ENCODE measurements around the gene LY6G6F.
A peak's percentile ranks its signal among the peaks of the same experiment; 100 is the strongest.

The LY6G6F gene

DNA sequence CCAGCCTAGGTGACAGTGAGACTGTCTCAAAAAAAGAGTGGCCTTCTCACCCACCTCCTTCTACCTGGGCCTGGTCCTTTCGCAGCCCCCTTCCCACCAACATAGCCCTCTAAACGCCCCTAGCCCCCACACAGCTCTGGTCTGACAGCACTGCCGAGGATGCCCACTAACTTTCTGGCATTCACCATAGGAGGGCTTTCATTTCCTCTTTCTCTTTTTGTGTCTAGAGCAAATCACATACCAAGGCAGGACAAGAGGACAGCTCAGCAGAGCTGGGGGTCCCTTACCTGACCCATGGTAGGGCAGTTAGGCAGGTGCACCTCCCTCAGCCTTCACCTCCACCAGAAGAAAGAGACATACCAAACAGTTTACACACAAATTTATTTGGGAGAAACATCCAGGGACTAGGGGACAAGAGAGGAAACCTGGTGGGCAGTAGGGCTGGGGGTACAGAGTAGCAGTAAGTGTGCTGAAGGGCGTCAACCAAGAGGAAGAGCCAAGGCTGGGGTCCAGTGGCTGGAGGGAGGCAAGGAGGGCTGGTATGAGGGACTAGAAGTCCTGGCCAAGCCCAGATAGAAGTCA is 30.3 kb upstream of the LY6G6F start:
- DNase-seq = no peak

DNA sequence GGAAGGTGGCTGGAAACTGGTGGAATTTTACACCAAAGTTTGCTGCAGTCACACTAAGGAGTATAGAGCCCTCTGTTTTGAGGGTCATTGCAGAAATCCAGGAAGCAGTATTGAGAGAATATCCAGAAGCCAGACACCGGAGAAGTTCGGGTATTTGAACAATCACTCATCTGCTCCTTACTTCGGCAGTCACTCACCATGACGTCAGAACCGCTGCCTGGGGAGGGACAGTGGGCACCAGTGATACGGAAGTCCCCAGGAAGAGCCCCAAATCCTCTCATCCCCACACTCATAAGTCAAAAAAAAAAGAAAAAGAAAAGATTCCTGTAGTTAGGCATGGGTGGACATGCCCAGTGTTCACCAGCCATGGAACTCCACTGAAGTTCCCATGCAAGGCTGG is 29.8 kb upstream of the LY6G6F start:
- no peak for DNase-seq

DNA sequence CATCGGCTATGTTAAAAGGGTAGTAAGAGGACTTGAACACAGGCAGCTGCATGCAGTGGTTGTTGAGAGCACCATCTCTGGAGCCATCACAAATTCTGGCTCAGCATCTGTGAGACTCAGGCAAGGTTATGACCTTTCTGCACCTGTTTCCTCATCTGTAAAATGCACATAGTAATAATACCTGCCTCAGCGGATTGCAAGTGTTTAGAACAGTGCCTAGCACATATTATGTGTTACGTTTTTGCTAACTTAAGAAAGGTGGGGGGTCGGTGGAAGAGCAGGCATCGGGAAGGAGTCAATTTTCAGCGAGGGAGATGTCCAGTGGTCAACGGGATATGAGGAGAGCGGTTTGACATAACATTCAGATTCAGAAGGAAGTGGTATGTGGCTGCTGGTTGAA is 28.7 kb upstream of the LY6G6F start:
- DNase-seq = no peak

DNA sequence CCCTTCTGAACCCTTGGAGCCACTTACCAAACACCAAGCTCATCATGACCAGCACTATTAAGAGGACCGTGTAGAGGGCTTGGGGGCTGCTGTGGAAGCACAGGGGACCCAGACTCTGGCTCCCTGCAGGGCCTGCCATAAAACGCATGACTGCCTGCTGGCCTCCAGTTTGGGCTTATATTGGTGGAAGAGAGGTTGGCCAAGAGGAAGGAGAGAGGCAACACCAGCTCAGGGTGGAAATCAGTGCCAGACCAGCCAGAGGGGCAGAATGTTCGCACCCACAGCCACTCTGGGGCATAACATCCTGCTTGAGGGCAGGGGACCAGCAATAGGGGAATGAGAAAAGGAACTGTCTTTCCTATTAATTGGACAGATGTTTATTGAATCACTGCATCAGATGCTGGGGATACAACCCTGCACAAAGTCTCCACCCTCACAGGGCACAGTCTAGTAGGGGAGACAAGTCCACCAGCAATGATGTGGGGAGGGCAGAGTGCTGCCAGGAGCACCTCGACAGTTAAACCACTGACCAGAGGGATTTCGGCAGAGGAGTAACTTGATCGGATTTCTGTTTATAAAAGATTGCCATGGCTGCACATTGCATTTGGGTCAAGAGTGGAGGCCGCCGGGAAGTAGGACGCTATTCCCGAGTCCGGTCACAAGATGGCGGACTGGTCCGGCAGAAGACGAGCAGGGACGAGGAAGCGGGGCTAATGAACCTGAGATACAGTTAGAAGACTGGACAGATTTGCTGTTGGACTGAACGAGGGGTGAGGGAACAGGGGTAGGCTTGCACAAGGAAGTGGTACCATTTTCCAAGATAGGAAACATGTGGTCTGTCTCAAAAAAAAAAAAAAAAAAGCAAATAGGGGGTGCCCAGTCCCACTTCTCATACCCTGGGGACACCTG is 26.2 kb upstream of the LY6G6F start, which contains the start of gene LY6G5C:
Gene LY6G5C, minus strand, starts transcription at position 842 of the 909 bp plus-strand sequence. Its CDS starts 694 bp downstream, at position 148.
- peak in 46 of 51 donors; percentile 4 to 83 (median 60) for DNase-seq

DNA sequence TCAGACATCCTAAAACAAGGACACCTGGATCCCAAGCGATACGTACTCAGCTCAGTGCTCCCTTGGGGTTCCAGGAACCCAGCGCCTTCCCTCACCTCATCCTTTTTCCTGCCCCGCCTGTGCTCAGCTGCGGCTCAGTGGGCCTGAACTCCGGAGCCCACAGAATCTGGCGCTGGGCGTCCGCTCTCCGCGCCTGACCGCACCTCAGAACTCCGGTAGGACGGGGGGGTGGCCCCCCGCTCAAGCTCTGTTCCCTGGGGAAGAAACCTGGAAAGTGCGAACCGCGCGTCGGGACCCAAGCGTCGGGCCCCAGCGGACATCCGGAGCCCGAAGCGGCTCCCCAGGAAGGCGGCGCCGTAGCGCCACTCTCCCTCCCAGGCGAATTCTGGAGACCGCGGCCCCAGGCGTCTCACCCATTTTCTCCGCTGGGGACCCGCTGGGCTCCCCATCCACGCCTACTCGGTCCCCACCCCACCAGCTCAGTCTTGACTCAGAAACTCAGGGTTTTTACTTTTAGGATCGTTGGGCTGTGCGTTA is 25.5 kb upstream of the LY6G6F start:
- DNase-seq = peak in 21 of 51 donors; percentile 4 to 69 (median 26)

DNA sequence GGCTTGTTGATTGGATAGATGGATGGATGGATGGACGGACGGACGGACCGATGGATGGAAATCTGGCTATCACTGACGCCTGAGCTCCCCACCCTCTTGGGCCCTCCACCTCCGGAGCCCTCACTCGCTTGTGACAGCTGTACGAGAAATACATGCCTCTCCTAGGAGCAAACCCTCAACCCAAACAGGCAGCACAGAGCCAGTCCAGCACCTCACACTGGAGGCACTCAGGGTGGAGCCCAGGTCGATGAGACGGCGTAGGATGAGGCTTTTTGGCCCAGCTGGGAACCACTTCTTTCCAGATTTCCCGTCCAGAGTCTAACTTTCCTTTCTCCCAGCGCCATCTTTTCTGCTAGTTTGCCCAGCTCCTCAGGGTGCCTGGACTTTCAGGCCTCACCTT is 23.1 kb upstream of the LY6G6F start:
- no peak for DNase-seq

DNA sequence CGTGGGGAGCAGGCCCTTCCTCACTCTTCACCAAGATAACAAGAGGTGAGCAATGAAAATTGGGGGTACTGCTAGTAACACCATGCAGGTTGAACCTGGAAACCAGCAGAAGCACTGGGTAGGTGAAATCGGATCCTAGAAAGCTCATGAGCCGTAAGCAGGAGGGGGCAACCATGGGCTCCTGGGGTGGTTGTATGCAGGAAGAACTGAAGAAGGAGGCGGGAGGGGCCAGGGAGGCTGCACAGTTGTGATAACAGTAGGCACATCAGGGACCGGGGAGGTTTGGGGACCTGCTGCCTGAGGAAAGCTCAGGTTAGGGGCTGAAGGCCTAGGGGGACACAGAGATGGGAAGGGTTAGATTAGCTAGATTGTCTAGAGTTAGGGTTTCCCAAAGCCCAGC is 20.2 kb upstream of the LY6G6F start:
- DNase-seq = no peak

DNA sequence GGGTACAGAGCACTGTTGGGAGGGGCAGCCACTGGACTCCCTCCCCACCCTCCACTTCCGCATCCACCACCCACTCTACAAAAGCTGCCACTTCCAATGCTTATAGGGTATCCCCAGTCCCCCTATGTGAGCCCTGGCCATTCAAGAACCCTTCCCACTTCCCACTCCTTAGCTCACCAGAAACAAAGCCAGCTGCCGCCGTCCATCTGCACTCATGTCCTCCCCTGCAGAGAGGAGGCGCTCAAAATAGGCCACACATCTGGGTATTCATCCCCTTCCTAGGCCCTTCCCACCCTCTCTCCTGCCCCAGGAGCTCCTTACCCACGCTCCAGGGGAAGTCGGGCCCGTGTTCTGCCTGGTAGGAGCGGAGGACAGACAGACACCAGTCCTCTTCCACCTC is 19.3 kb upstream of the LY6G6F start:
- no peak for DNase-seq

DNA sequence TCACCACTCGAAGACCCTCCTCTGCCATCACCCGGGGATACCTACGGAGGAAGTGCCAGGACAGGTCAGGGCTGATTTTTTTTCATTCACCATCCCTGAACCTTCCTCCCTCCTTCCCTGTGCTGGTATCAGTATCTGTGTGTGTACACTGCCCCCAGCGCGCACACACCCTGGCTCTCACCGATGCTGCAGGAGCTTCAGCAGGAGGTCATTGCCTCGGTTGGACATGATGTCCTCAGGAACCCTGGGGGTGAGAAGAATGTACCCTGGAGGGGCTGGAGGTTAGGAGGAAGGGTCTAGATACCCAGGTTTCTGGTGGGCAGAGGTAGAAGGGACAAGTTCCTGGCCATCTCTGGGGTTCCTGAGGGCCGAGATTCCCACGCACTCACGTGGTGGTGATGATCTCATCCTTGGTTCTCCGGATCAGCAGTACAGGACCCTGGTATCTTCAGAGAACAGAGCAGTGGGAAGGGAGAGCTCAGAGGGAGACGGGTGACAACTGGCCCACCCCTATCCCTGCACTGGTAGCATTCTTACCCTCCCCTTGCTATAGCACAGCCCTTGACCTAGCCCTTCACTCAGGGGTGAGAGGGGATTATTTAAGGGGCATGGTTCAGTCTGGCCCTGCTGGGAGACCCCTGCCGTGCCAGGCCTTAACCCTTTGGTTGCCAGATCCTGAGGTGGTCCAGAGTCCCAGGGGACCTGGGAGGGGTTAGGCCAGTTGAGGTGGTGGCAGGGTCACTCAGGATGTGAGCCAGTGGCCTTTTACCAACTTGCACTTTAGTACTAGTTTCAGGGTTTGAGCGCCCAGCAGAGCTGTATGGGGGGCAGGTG is 18.6 kb upstream of the LY6G6F start:
- no peak for DNase-seq

DNA sequence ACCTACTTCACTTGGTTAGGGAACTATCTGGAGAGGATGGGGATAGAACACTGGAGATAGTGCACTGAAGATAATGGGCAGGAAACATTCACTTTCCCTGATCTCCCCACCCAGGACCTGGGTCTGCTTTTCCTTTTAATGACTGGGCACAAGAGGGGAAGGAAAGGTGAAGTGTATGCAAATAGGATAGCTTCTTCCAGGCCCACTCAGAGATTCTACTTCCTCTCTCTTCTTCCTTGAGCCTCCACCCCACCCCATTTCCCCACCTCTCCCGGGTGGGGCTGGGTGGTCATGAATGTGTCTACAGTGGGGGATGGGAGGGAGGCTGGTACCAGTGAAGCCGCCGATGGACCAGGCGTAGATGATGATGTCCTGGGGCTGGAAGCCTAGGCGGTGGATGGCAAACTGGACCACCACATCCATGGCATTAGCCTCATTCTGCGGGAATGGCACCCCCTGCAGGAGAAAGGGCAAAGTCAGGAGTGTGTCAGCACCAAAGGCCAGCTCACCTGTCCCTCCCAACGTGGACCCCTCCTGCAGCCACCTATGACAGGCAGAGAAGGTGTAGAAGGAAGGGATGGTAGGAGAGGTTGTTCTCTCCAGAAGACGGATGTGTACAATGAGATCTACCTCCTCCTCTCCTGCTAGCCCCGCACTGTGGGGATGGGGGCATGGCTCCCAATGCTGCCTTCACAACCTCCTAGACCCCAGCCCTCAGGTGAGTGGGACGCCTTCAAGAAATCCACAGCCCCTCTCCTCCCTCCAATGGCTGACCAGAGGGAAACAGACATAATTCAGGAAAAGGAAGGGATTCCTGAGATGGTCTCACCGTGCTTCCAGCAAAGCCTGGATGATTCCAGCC is 17.2 kb upstream of the LY6G6F start:
- DNase-seq = no peak

DNA sequence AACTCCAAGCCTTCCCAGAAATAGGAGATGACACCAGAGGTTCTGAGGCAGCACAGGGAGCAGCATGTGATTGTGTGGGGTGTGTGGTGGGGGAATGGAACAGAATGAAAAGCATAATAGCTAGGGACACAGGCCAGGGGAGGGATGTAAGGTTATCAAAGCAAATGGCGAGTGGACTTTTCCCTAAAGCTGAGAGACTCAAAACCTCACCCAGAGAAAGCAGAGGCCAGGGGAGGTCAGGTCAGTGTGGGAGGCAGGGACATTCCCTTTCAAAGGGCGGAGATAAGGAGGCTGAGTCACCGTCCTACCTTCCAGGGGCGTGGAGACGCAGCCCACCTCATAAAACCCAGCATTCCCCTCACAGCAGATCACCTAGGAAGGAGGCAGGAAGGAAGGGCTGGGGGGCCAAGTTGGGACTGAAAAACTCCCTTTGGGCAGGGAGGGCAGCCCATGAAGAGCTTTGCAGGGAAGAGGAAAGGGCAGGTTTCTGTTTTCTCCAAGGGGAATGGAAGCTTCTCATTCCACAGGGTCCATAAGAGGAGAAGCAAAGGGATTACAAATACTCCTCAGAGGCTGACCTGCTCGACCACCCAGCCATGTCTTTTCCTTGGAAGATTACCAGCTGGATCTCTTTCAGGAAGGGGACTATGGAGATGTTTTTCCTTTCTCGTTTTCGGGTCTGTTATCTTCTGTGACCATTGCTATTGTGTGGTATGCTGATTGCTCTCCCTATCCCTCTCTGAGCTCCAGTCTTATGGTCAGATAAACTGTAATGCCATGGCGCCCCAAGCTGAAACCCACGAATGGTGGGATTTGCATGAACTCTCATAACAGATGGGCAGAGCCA is 16.2 kb upstream of the LY6G6F start:
- no peak for DNase-seq

DNA sequence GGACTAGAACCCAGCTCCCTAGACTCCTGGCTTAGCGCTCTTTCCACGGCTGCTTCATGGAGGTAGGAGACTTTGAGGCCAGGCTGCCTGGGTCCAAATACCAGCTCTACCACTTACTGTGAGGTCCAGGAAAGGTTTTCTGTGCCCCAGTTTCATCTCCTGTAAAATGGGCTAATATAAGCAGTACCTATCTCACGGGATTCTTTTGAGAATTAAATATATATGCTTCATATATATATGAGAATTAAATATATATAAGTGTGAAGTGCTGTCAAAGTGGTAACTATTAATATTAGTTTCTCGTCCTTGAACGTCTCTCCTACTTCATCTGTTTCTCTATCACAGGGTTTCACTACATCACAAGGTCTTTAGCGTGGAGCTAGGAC is 15.6 kb upstream of the LY6G6F start:
- DNase-seq = no peak

DNA sequence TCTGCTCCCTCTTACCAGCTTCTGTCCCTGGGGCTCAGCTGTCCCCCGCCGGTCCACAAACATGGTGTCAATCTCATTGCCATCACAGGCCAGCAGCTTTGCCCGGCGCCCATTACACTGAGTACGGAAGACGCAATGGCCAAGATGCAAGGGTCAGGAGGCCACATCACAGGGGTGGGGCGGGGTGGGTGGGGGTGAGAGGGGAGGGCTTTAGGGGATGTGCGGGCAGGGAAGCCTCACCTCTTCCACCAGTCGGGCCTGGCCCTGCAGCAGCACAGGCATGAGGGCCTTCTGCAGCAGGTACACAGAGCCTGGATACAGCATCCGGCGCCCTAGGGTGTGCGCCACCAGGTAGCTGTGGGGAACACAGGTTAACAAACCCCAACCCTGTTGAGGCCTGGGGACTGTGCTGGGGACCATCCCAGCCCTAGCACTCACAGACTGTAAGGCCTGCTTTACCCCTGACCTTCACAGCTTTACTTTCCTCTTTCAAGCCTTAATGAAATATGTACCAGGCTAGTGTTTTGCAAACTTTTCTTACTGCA is 15.0 kb upstream of the LY6G6F start:
- DNase-seq = no peak

DNA sequence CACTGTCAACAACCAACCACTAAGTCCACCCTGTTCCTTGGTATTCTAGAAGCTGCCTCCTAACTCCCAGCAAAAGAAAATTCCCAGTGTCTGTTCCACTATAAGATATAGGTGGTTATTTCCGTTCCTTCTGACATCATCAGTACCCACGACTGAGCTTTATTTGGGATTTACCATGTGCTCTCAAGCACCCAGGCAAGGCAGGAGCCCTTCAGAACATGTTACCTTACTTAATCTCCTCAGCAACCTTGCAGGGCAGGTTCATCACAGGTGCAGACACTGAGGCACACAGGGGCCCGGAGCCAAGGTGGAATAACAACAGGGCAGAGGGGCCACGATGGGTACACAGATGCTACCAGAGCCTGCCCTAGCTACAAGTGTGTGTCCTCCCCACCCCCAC is 14.3 kb upstream of the LY6G6F start:
- no peak for DNase-seq

DNA sequence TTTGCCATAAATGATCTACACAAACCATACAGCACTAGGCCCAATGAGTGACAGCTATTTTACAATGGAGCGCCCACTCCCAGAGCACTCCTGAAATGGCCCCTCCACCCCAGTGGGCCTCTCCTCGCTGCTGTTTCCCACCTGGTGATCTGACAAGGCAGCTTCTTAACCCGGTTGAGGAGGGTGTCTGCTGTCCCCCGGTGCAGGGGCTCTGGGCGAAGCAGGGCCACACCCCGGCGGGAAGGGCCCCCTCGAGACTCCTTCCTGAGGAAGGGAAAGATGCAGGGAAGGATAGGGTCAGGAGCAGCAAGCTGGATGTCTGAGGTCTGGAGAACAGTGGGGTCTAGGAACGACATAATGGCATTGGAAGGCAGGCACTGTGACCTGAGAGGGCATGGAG is 13.8 kb upstream of the LY6G6F start:
- no peak for DNase-seq

DNA sequence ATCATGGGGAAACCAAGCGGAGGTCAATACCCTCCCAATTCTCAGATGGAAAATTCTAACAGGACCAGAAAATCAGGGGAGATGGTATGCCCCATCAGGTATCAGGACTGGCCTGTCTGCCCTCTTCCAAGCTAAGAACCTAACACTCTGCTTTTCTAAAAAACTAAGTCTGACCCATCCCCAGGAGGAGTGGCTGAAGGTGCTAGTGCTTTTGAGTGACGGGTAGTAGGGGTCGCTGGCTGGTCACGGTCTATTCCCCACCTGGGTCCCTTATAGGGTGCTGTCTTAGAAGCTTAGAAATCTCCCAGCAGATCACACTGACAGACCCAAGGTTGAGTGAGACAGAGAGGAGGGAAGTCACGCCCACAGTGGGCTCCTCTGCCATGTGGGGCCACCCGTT is 13.1 kb upstream of the LY6G6F start:
- DNase-seq = no peak

DNA sequence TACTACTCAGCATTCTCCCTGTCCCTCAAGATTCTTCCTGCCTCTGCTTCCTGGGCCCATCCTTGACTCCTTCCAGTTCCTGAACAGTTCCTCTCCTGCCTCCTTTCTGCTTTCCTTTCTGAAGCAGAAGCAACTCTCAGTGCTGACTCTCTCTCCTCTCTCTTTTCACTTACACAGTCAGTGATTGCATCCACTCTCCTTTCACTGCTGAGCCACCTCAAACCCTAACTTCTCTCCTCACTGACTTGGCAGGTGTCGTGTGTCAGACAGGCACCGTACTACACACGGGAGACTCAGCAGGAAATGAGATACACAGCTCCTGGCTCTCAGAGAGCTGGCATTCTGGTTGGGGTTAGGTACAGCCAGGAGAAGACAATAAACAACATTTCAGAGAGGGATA is 9.1 kb upstream of the LY6G6F start:
- DNase-seq = no peak

DNA sequence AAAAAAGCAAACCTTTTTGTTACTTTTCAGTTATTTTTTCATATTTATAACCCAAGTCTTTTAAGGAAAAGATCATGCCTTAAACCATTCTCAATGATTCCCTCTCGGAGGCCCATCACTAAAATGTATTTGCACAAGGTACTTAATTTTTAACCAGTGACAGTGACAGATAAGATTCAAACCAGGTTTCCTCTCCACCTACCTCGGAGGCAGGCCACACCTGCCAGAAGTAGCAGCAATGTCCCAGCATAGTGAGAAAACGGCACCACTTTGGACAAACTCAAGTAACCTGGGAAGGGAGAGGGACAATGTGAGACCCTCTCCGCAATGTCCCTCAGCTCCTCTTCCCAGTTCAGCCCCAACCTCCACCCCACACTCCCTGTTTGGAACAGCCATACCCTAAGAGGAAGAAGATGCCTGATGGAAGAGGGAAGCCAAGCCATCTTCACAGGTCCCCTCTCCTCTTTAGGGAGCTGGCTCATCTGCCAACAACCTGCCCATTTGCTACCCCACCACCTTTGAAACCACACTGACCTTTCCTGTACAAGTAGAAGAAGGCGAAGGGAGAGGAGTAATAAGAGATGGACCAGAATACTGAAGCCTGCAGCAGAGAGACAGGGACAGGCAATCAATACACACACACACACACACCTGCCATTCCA is 5.8 kb upstream of the LY6G6F start:
- no peak for DNase-seq

Measured in hypothalamus (tissue), 51 donors.